PC-3 (cell line): ENCODE results near the gene VEGFA. TPM values are rescaled to one million over a fixed set of nuclear protein-coding genes. Genes with fewer than 3 reads are reported as not detected.

Experiments used
- ATAC-seq: fragments of 200-7000 bp; cut with Tn5 transposase; 2 replicates; pipeline ENCODE4 v1.9.1; 2020; ENCODE audit warnings: mild to moderate bottlenecking, moderate library complexity
- BruUV-seq: library from RNA; stranded (reverse); fragments of 400-500 nt; replicated peaks from 2 replicates; lab custom pipeline; 2021; lab: Mats Ljungman, UMichigan
- CTCF ChIA-PET: fragments of 300-600 bp; sonication (Branson Sonifier 250); formaldehyde crosslinking; loops from one replicate; lab custom pipeline; 2022; ENCODE audit warnings: antibody characterized with exemption; lab: Charles Lee
- POLR2A ChIA-PET: fragments of 300-600 bp; sonication (Branson Sonifier 250); formaldehyde crosslinking; loops from one replicate; lab custom pipeline; 2022; ENCODE audit warnings: antibody characterized with exemption; ENCODE audit not compliant: unreplicated experiment; lab: Charles Lee
- DNase-seq: peaks from one replicate; pipeline ENCODE4 v3.0.0-alpha.2; 2015
- H2AFZ ChIP-seq: fragments of 300-600 bp; sonication (generic); 2 replicates; pipeline ENCODE4 v1.6.0; 2016; ENCODE audit warnings: antibody characterized with exemption, low read length
- H3F3A ChIP-seq: fragments of 300-600 bp; sonication (generic); one replicate; pipeline ENCODE4 v1.6.0; 2017; ENCODE audit warnings: antibody characterized with exemption, low read length, control low read depth, mild to moderate bottlenecking; ENCODE audit not compliant: unreplicated experiment
- H3K27ac ChIP-seq: fragments of 300-600 bp; sonication (generic); 2 replicates; pipeline ENCODE4 v1.5.1; 2016; ENCODE audit warnings: mild to moderate bottlenecking, low read length
- H3K27me3 ChIP-seq: fragments of 300-600 bp; sonication (generic); 2 replicates; pipeline ENCODE4 v1.6.1; 2016; ENCODE audit warnings: low read length, mixed read lengths
- H3K36me3 ChIP-seq: fragments of 300-600 bp; sonication (generic); 2 replicates; pipeline ENCODE4 v1.6.1; 2016; ENCODE audit warnings: low read depth, mixed run types, low read length, mixed read lengths
- H3K4me1 ChIP-seq: fragments of 300-600 bp; sonication (generic); 2 replicates; pipeline ENCODE4 v1.5.1; 2016; ENCODE audit warnings: low read length; ENCODE audit not compliant: insufficient read depth
- H3K4me2 ChIP-seq: fragments of 300-600 bp; sonication (generic); 2 replicates; pipeline ENCODE4 v1.6.0; 2016; ENCODE audit warnings: low read length
- H3K4me3 ChIP-seq: fragments of 300-600 bp; sonication (generic); 2 replicates; pipeline ENCODE4 v1.5.1; 2016; ENCODE audit warnings: mild to moderate bottlenecking, low read length, mixed read lengths
- H3K79me2 ChIP-seq: fragments of 300-600 bp; sonication (generic); 2 replicates; pipeline ENCODE4 v1.6.1; 2017; ENCODE audit warnings: low read length, mixed read lengths
- H3K9ac ChIP-seq: fragments of 300-600 bp; sonication (generic); 2 replicates; pipeline ENCODE4 v1.6.0; 2016; ENCODE audit warnings: mild to moderate bottlenecking, low read length
- H3K9me2 ChIP-seq: fragments of 300-600 bp; sonication (generic); replicated peaks from 2 replicates; pipeline ENCODE4 v1.6.1; 2016; ENCODE audit warnings: mixed run types, low read length, mixed read lengths
- H3K9me3 ChIP-seq: fragments of 300-600 bp; sonication (generic); 2 replicates; pipeline ENCODE4 v1.6.1; 2016; ENCODE audit warnings: low read length, mixed read lengths
- H4K20me1 ChIP-seq: fragments of 300-600 bp; sonication (generic); 2 replicates; pipeline ENCODE4 v1.6.1; 2016; ENCODE audit warnings: low read length, mixed read lengths
- EZH2 ChIP-seq: fragments of 300-600 bp; sonication (generic); IDR thresholded peaks from one replicate; pipeline ENCODE4 v1.6.1; 2017; ENCODE audit warnings: antibody characterized with exemption, mild to moderate bottlenecking, low read length; ENCODE audit not compliant: unreplicated experiment
- EZH2phosphoT487 ChIP-seq: fragments of 300-600 bp; sonication (generic); IDR thresholded peaks from 2 replicates; pipeline ENCODE4 v1.6.1; 2018; ENCODE audit warnings: mild to moderate bottlenecking, antibody characterized with exemption, low read length, borderline replicate concordance
- intact Hi-C: fragments of 100-400 bp; cut with micrococcal nuclease; formaldehyde crosslinking; loops from 2 replicates; pipeline ENCODE4 v1.9.0; 2023
- total RNA-seq: library from RNA; depleted of rRNA; stranded (reverse); fragments of >200 nt; gene quantifications from 2 replicates; pipeline ENCODE4 v1.2.3, GENCODE V29; 2014
- TF ChIP-seq, protein P1 (sequence below): fragments of 300-600 bp; sonication (generic); conservative IDR thresholded peaks from 2 replicates; pipeline ENCODE4 v1.5.1; 2017; ENCODE audit warnings: antibody characterized with exemption, low read depth, mild to moderate bottlenecking, low read length

Gene VEGFA
- total RNA-seq, 1 experiment from 2014 or later: 146 TPM

GRCh38 chr6:43766964-43767461 lies 3.0 kb upstream of the VEGFA start:
- CTCF ChIA-PET: no interaction called here

DNA sequence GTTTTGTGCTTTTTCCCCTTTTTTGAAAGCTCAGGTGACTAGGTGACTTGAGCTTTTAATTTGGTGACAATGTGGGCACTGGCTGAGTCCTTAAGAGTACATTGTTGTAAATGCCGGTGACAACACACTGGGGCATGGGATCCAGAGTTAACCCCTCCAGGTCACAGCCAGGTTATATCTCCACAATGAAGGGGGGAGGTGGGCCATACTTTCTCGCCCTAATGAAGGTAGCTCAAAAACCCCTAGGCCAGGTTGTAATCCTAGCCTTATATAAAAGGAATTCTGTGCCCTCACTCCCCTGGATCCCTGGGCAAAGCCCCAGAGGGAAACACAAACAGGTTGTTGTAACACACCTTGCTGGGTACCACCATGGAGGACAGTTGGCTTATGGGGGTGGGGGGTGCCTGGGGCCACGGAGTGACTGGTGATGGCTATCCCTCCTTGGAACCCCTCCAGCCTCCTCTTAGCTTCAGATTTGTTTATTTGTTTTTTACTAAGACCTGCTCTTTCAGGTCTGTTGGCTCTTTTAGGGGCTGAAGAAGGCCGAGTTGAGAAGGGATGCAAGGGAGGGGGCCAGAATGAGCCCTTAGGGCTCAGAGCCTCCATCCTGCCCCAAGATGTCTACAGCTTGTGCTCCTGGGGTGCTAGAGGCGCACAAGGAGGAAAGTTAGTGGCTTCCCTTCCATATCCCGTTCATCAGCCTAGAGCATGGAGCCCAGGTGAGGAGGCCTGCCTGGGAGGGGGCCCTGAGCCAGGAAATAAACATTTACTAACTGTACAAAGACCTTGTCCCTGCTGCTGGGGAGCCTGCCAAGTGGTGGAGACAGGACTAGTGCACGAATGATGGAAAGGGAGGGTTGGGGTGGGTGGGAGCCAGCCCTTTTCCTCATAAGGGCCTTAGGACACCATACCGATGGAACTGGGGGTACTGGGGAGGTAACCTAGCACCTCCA lies 2.2 kb upstream of the VEGFA start:
- Histone ChIP-seq H4K20me1 (peaks cover 9% of the 10 kb centered on the region), H3K4me2 (no peak overlapping the region), H3K9me3 (no peaks in the 10 kb centered on the region), H3K27me3 (no peaks in the 10 kb centered on the region), H3K79me2 (peaks cover 29% of the 10 kb centered on the region), H3K4me3 (no peak overlapping the region), H3K36me3 (peaks cover 9% of the 10 kb centered on the region), H3K9me2 (no peaks in the 10 kb centered on the region), H2AFZ (no peak overlapping the region), H3F3A (no peaks in the 10 kb centered on the region), H3K27ac (no peak overlapping the region), H3K9ac (no peak overlapping the region), H3K4me1 (peaks cover 3% of the 10 kb centered on the region; the same call in 1 of the 2 replicates)
- no TSS peak for BruUV-seq
- no peak for DNase-seq
- TF ChIP-seq EZH2 (no peak), EZH2phosphoT487 (no peak)
- TF ChIP-seq, protein P1, sequence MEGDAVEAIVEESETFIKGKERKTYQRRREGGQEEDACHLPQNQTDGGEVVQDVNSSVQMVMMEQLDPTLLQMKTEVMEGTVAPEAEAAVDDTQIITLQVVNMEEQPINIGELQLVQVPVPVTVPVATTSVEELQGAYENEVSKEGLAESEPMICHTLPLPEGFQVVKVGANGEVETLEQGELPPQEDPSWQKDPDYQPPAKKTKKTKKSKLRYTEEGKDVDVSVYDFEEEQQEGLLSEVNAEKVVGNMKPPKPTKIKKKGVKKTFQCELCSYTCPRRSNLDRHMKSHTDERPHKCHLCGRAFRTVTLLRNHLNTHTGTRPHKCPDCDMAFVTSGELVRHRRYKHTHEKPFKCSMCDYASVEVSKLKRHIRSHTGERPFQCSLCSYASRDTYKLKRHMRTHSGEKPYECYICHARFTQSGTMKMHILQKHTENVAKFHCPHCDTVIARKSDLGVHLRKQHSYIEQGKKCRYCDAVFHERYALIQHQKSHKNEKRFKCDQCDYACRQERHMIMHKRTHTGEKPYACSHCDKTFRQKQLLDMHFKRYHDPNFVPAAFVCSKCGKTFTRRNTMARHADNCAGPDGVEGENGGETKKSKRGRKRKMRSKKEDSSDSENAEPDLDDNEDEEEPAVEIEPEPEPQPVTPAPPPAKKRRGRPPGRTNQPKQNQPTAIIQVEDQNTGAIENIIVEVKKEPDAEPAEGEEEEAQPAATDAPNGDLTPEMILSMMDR: no peak
- no peak for ATAC-seq
- intact Hi-C loops: loop anchor here (2.0 kb wide), 1 partner anchor 101 kb away; no protein-coding TSS in a partner anchor
- ChIA-PET CTCF (interaction anchor here (0.6 kb wide), 1 partner anchor 422 kb away, joined by 7 read pairs; no protein-coding TSS in a partner anchor), POLR2A (interaction anchor here (0.6 kb wide), 1 partner anchor 205 kb away, joined by 6 read pairs; no protein-coding TSS in a partner anchor)

More at GRCh38 chr6:43766964-43767461, 3.0 kb upstream of the VEGFA start:
- 0 out of 2 replicates have a peak, but pooled peaks cover 1% of the 10 kb centered on the region for H4K20me1 ChIP-seq
- no peaks in the 10 kb centered on the region for H3K9me3 ChIP-seq
- no peak overlapping the region for H3K27ac ChIP-seq
- no peak for ATAC-seq
- H3K9me2 ChIP-seq: no peaks in the 10 kb centered on the region
- peaks cover 1% of the 10 kb centered on the region; the same call in 1 of the 2 replicates for H3K36me3 ChIP-seq
- 0 out of 2 replicates have a peak, but pooled peaks cover 3% of the 10 kb centered on the region for H3K4me1 ChIP-seq
- H2AFZ ChIP-seq: no peak overlapping the region
- POLR2A ChIA-PET: no interaction called here
- no peak overlapping the region for H3K9ac ChIP-seq
- intact Hi-C loops: no loop called here
- no TSS peak for BruUV-seq
- H3K27me3 ChIP-seq: no peaks in the 10 kb centered on the region
- TF ChIP-seq, protein P1: no peak
- TF ChIP-seq EZH2phosphoT487: no peak
- no peak for TF ChIP-seq EZH2
- H3K79me2 ChIP-seq: peaks cover 21% of the 10 kb centered on the region
- no peaks in the 10 kb centered on the region for H3F3A ChIP-seq
- no peak overlapping the region for H3K4me3 ChIP-seq
- H3K4me2 ChIP-seq: no peak overlapping the region
- DNase-seq: no peak
